HG03039 (cell line): ENCODE data around the gene TCP11L1.
"Not testable (repeated sequence)": the region's sequence is repeated elsewhere in the genome, so short reads cannot be mapped to it uniquely, and the experiment has no call there.

Experiments
- ATAC-seq: cut with Tn5 transposase; IDR thresholded peaks from one replicate; pipeline ENCODE4 v1.9.1; 2021; ENCODE audit warnings: mild to moderate bottlenecking, moderate library complexity; ENCODE audit not compliant: unreplicated experiment

TCP11L1 gene

GRCh38 chr11:33028537-33028914 is 10.8 kb upstream of the TCP11L1 start:
- ATAC-seq = no peak

GRCh38 chr11:33029218-33029617 is 10.2 kb upstream of the TCP11L1 start:
- not testable (repeated sequence) for ATAC-seq

GRCh38 chr11:33033493-33033892 is 5.9 kb upstream of the TCP11L1 start:
- ATAC-seq = no peak

GRCh38 chr11:33035011-33035410 is 4.4 kb upstream of the TCP11L1 start:
- ATAC-seq = no peak

GRCh38 chr11:33040033-33040861 is 875 bp downstream of the TCP11L1 start:
- peak; percentile 9 for ATAC-seq

- no peak for ATAC-seq
Measured at GRCh38 chr11:33040862-33041453, 1.6 kb downstream of the TCP11L1 start.

GRCh38 chr11:33043221-33043830 is 4.0 kb downstream of the TCP11L1 start:
- ATAC-seq = no peak

GRCh38 chr11:33044285-33044756 is 4.9 kb downstream of the TCP11L1 start:
- no peak for ATAC-seq

- ATAC-seq = no peak
Measured at GRCh38 chr11:33045551-33046255, 6.3 kb downstream of the TCP11L1 start.

- ATAC-seq = not testable (repeated sequence)
Measured at GRCh38 chr11:33048701-33049100, 9.3 kb downstream of the TCP11L1 start.

- not testable (repeated sequence) for ATAC-seq
Measured at GRCh38 chr11:33049565-33050408, 10.4 kb downstream of the TCP11L1 start.

- ATAC-seq = no peak
Measured at GRCh38 chr11:33052231-33052630, 12.9 kb downstream of the TCP11L1 start.

- no peak for ATAC-seq
Measured at GRCh38 chr11:33055375-33055774, 16.0 kb downstream of the TCP11L1 start.

GRCh38 chr11:33057284-33057683 is 17.9 kb downstream of the TCP11L1 start:
- no peak for ATAC-seq

- ATAC-seq = no peak
Measured at GRCh38 chr11:33059331-33060007, 20.1 kb downstream of the TCP11L1 start.

- no peak for ATAC-seq
Measured at GRCh38 chr11:33060271-33060670, 20.9 kb downstream of the TCP11L1 start.

GRCh38 chr11:33062137-33062536 is 22.8 kb downstream of the TCP11L1 start:
- no peak for ATAC-seq

GRCh38 chr11:33063326-33063881 is 24.0 kb downstream of the TCP11L1 start:
- peak; percentile 40 for ATAC-seq

GRCh38 chr11:33064033-33064825 is 24.9 kb downstream of the TCP11L1 start:
- ATAC-seq = no peak
